PC-3 (cell line): Measurements from ENCODE around the gene ECHS1.

Source experiments
- CTCF ChIP-seq: fragments of 300-600 bp; sonication (generic); conservative IDR thresholded peaks from 2 replicates; pipeline ENCODE4 v1.5.1; 2017; ENCODE audit warnings: antibody characterized with exemption, low read depth, mild to moderate bottlenecking, low read length
- EZH2phosphoT487 ChIP-seq: fragments of 300-600 bp; sonication (generic); IDR thresholded peaks from 2 replicates; pipeline ENCODE4 v1.6.1; 2018; ENCODE audit warnings: mild to moderate bottlenecking, antibody characterized with exemption, low read length, borderline replicate concordance

DNA sequence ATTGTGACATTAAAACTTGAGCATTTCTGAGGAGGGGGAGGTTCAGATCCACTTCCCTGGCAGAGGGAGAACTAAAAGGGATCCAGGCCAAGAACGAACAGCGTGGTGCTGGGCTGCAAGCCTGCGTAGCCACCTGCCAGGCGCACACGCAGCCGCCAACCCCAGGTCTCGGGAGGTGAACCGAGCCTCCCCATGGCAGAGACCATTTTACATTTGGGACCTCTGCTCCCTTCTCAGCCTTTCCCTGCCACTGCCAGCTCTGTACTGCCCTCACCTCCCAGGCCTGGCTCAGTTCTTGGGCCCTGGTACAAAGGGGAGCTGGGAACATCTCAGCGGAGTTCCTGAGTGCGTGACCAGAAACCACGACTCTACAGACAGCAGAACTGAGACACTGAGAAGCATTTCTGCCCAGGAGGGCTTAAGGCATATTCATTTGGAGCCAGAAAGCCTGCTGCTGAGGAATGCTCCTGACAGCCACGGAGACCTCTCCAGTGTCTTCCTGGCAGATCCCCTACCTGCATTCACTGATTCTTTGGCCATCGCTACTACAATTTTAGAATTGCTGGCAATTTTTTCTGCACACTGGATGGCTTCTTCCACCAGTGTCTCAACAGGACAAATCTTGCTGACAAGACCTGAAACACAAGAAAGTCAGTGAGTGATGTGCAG, 7.6 kb downstream of the ECHS1 start:
- TF ChIP-seq CTCF = no peak
- no peak for TF ChIP-seq EZH2phosphoT487
